ENCODE data around the gene PPFIA2. TPM values are rescaled to one million over a fixed set of nuclear protein-coding genes. Genes with fewer than 3 reads are reported as not detected.
"Not testable (repeated sequence)": the region's sequence is repeated elsewhere in the genome, so short reads cannot be mapped to it uniquely, and the experiment has no call there.

The PPFIA2 gene
- total and polyA plus RNA-seq, 9 of the 15 experiments (the other 6 are each of a cell fraction or from before 2014, with no cell fraction given), result not detected

GRCh38 chr12:81668475-81668874 is 90.7 kb downstream of the PPFIA2 start:
- WGBS (ENCODE audit: insufficient coverage, low coverage, missing lambda C conversion rate), result 0% methylated on average over 1 of the region's 1 CpG
- intact Hi-C loops (cut with micrococcal nuclease) (no loop called here), in situ Hi-C loops (cut with MboI) (no loop called here)
- TF ChIP-seq RBM34 (IDR thresholded peaks at IDR 0.05; ENCODE audit: borderline replicate concordance, insufficient read depth, low read length) (no peak), STAG1 (CRISPR knock-in tag; IDR thresholded peaks at IDR 0.05; ENCODE audit: borderline replicate concordance) (no peak), ZKSCAN1 (IDR thresholded peaks at IDR 0.05; ENCODE audit: low read depth, low read length) (no peak), ZBTB2 (IDR thresholded peaks at IDR 0.05) (no peak)
- FAIRE-seq (no peak), ATAC-seq (no peak), DNase-seq (ENCODE audit: extremely low read depth in 1 of 4, low spot score in 3 of 4) (no peak)
- H3K9me3 ChIP-seq (replicated peaks; ENCODE audit: control insufficient read depth, insufficient read depth, low read depth, low read length), result no peaks in the 10 kb centered on the region
- no peaks in the 10 kb centered on the region for H3K27me3 ChIP-seq (ENCODE audit: control insufficient read depth in 2 of 2, insufficient read depth in 2 of 2, low read length in 2 of 2)
- H3K79me2 ChIP-seq (ENCODE audit: control insufficient read depth, insufficient read depth, low read length), result no peaks in the 10 kb centered on the region
- H2AFZ ChIP-seq (ENCODE audit: low read depth, low read length), result no peak overlapping the region
- H3K36me3 ChIP-seq (ENCODE audit: control insufficient read depth, insufficient read depth, low read length), result no peaks in the 10 kb centered on the region
- H3K27ac ChIP-seq (ENCODE audit: extremely low read depth, low read depth, low read length), result no peak overlapping the region
- no peaks in the 10 kb centered on the region for H3K4me1 ChIP-seq (replicated peaks in 1 of 2; ENCODE audit: control insufficient read depth in 2 of 2, insufficient read depth in 2 of 2, low read length in 2 of 2)
- H3K9me1 ChIP-seq (ENCODE audit: control insufficient read depth, insufficient read depth, low read length), result no peaks in the 10 kb centered on the region
- H3K4me3 ChIP-seq, result no peak overlapping the region
- CTCF ChIA-PET (ENCODE audit: low intra/inter-chr PET ratio), result no interaction called here
- no peak overlapping the region for H3K9ac ChIP-seq (ENCODE audit: insufficient read depth in 1 of 2, low read depth in 2 of 2, low read length in 2 of 2)
- no TSS peak for BruUV-seq (replicated peaks)
- H4K20me1 ChIP-seq (replicated peaks; ENCODE audit: control insufficient read depth, insufficient read depth, low read length), result no peaks in the 10 kb centered on the region
- no peak overlapping the region for H3K4me2 ChIP-seq (ENCODE audit: insufficient read depth, low read length)
- POLR2A ChIA-PET, result no interaction called here

GRCh38 chr12:81659310-81659709 is 99.8 kb downstream of the PPFIA2 start:
- BruUV-seq (replicated peaks); H3K4me2 ChIP-seq (ENCODE audit: insufficient read depth, low read length); H3K9me1 ChIP-seq (ENCODE audit: control insufficient read depth, insufficient read depth, low read length); intact Hi-C loops (cut with micrococcal nuclease); H3K79me2 ChIP-seq (ENCODE audit: control insufficient read depth, insufficient read depth, low read length); H3K9ac ChIP-seq (ENCODE audit: insufficient read depth in 1 of 2, low read depth in 2 of 2, low read length in 2 of 2); H3K4me3 ChIP-seq; DNase-seq (ENCODE audit: extremely low read depth in 1 of 4, low spot score in 3 of 4); POLR2A ChIA-PET; H3K27me3 ChIP-seq (ENCODE audit: control insufficient read depth in 2 of 2, insufficient read depth in 2 of 2, low read length in 2 of 2); H3K4me1 ChIP-seq (replicated peaks in 1 of 2; ENCODE audit: control insufficient read depth in 2 of 2, insufficient read depth in 2 of 2, low read length in 2 of 2); in situ Hi-C loops (cut with MboI); H4K20me1 ChIP-seq (replicated peaks; ENCODE audit: control insufficient read depth, insufficient read depth, low read length); CTCF ChIA-PET (ENCODE audit: low intra/inter-chr PET ratio); H3K36me3 ChIP-seq (ENCODE audit: control insufficient read depth, insufficient read depth, low read length); ATAC-seq; H3K9me3 ChIP-seq (replicated peaks; ENCODE audit: control insufficient read depth, insufficient read depth, low read depth, low read length); H2AFZ ChIP-seq (ENCODE audit: low read depth, low read length); FAIRE-seq; H3K27ac ChIP-seq (ENCODE audit: extremely low read depth, low read depth, low read length): not testable (repeated sequence)
- WGBS (ENCODE audit: insufficient coverage, low coverage, missing lambda C conversion rate), result 4% methylated on average over 5 of the region's 6 CpGs
